GM19035 (cell line): Measurements from ENCODE around the gene LTF.
"Not testable (repeated sequence)": the region's sequence is repeated elsewhere in the genome, so short reads cannot be mapped to it uniquely, and the experiment has no call there.

Experiments used
- ATAC-seq: cut with Tn5 transposase; IDR thresholded peaks from one replicate; pipeline ENCODE4 v1.9.1; 2021; ENCODE audit not compliant: unreplicated experiment

LTF gene

DNA sequence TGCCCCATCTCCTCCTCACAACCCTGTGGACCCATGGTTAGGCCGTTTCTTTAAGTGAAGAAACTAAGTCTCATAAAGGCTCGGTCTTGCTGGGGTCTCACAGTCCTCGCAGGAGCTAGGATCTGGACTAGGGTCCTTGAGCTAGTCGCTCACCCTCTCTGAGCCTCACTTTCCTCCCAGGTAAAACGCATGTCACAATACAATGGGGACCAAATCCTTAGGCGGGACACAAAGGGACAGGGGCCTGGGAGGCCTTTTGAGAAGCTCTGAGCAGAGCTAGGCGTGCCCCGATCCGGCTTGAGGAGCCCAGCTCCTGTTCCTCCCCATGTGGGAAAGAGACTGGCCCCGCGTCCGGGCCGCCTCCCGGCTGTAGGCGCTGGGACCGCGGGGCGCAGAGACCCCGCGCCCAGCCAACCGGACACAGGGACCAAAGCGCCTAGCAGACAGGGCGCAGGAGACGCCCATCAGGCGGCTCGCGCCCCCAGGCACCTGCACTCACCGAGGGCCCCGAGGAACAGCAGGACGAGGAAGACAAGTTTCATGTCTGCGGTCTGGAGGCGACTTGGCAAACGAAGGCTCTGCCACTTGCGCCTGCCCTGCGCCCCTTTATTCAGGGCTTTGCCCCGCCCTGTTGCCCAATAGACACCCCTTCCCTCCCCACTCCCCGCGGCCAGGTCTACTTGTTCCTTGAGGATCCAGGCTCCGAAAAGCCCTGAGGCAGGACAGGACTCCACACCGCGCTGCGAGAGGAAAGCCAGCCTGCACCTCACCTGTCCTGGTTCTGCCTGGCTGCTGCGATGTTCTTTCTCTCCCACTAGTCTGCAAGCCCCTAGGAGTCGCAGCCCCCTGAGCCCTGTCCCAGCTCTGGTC, at the start of gene LTF:
TSS of gene LTF (minus strand) at position 580 of the 870 bp plus-strand sequence. CDS start at position 542, 38 bp downstream.
- ATAC-seq = no peak

DNA sequence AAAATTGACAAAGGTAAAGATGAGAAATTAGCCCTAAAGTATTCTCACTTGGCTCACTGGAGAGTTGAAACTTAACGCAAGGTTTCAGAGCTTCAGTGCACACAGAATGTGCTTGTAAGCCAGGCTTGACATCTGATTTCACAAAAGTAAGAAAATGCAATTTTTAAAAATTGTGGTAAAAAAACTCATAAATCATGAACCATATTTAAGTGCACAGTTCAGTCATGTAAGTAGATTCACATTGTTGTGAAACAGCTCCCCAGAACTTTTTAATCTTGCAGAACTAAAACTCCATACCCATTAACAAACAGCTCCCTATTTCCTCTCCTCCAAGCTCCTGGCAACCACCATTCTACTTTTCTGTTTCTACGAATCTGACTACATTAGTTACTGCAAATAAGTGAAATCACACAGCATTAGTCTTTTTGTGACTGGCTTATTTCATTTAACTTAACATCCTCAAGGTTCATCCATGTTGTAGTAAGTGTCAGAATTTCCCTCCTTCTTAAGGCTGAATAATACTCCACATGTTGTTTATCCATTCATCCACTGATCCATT, 47.6 kb upstream of the LTF start:
- no peak for ATAC-seq

DNA sequence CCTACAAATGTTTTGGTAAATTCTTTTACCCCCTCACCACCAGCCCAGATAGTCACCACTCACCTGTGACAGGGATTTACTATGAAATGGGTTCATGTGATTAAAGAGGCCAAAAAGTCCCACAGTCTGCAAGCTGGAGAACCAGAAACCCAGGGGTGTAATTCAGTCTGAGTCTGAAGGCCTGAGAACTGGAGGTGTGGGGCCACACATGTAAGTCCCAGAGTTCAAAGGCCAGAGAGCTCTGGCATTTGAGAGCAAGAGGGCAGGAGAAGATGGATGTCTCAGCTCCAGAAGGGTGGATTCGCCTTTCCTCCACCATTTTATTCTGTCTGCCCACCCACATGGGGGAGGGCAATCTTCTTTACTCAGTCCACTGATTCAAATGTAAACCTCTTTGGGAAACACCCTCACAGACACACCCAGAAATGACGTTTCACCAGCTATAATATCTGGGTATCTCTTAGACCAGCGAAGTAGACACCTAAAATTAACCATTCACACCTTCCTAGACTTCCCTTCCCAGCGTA, 45.0 kb upstream of the LTF start:
- no peak for ATAC-seq

DNA sequence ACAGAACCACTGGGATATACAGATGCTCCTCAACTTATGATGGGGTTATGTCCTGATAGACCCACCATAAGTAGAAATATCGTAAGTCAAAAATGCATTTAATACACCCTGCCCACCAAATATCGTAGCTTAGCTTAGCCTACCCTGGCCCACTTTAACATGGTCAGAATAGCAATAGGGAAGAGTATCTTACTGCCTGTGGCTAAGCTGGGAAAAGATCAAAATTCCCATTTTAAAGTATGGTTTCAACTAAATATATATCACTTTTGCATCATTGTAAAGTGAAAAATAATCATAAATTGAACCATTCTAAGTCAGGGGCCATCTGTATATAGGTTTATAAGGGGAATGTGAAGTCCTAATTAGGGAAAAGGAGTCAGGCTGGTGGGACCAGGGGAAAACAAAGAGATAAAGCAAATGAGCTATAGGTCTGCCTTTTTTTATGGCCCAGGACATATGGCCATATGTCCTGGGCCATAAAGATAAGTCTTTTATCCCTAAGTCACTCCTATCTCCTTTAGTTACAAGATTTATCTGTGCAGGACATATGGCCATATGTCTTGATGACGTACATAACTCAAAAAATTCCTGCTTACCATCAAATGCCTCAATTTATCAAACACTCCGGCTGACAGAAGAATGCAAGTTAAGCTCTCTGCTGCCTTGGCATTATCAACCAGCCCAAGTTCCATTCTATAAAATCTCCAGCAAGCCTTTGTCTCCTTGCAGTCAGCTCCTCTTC, 44.3 kb upstream of the LTF start:
- ATAC-seq = no peak

DNA sequence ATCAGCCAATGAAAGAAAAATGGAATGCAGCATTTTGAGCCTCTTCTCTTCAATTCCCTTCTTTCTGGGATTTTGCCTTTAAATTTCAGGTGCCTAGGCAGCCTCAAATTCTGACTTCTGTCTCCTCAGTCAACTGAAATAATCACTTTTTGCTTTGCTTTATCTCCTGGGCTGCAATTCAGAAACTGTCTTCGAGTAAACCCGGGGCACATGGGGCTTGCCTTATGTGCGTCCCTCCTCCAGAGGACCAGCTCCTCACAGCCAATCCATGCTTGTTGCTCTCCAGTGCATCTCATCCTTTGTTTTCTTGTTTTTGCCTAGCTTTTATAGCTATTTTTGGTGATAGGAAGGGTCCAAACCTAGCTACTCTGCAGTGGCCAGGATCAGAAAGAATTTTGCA, 41.8 kb upstream of the LTF start:
- ATAC-seq = no peak

DNA sequence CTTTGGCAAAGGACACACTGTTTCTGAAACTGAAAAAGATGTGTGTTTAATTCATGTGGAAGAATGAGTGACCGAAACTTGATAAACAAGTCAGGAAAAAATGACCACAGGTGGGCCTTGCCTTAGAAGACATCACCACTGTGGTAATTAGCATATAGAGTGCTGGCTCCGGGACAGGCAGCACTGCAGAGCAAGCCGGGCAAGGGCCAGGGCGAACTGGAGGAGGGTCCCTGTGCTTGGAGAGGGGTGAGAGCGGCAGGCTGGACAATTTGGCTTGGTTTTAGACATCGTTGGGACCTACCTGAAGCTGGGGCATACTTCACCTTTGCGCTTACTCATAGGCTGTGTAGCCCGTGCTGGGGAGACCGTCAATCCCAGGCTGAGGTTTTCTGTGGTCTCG, 41.2 kb upstream of the LTF start:
- ATAC-seq = no peak

DNA sequence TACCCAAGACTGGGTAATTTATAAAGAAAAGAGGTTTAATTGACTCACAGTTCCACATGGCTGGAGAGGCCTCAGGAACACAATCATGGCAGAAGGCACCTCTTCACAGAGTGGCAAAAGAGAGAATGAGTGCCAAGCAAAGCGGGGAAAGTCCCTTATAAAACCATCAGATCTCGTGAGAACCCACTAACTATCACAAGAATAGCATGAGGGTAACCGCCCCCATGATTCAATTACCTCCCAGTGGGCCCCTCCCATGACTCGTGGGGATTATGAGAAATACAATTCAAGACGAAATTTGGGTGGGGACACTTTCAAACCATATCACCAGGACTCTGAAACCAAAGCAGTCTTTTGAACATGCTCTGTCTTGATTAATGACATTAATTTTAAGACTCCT, 40.1 kb upstream of the LTF start:
- ATAC-seq = no peak

DNA sequence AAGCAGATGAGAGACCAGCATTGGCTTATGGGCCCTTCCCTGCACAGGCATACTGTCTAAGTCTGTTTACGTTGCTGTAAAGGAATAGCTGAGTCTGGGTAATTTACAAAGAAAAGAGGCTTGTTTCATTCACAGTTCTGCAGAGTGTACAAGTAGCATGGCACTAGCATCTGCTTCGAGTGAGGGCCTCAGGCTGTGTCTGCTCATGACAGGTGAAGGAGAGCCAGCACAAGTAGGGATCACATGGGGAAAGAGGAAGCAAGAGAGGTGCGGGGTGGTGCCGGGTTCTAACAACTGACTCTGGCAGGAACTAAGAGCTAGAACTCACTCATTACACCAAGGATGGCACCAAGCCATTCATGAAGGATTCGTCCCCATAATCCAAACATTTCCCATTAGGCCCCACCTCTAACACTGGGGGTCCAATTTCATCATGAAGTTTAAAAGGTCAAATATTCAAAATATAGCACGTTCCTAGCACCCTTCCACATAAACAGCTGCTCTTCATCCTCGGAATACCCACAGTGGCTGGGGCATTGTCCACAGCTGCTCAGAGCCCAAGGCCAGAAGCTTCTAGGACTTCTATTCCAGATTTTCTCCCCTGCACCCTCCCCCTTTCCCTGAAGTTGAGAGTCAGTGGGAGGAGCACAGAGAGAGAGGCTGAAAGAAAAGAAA, 38.6 kb upstream of the LTF start:
- no peak for ATAC-seq

DNA sequence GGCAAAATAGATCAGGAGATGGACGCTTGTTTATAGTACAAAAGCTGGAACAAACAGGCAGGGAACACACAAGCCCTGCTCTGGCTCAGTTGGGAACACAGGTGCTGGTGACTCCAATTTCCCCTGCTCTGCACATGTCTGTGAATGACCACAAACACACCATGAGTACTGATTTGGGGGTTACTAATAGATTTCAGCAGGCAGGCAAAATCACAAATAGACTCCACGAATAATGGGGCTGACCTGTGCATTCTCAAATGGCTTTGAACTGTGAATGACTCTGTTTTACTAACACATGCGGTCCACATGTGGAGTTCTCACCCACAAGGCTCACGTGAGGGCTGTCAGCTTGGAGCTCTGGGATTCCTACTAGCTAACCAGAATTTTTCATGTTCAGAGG, 37.0 kb upstream of the LTF start:
- ATAC-seq = no peak

DNA sequence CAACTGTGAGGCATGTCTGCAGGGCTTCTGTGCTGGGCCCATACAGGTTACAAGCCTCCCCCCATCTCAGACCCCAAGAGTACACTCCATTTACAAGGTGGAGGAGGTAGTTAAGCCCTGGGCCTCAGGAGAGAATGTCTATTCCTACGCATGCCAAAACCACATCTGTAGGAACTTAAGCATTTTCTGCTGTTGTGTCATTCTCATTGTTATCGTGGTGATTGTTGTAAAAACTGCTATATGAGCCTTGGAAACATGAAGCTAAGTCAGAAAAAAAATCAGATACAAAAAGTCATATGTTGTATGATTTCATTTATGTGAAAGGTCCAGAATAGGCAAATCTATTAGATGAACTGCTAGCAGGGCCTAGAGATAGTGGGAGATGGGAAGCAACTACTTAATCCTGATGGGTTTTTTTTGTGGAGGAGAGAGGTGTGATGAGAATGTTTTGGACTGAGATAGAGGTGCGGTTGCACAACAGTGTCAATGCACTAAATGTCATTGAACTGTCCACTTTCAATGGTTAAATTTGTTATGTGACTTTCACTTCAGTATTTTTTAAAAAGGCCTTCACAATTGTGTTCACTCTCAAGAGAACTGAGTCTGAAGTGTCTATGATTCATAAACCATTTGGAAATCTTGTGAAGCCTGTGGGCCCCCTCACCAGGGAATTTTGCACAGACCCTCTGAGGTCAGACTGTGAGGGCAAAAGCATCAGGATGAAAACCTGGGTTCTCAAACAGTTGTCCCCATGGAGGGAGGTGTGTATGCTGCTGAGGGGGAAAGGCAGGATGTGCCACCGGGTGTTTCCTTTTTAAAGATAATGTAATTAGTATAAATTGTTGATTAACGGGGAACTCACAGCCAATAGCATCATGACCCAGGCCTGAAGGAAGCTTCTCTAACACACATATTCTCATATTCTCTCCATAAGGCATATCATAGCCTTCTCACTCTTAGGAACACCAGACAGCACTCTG, 36.2 kb upstream of the LTF start:
- ATAC-seq = no peak

DNA sequence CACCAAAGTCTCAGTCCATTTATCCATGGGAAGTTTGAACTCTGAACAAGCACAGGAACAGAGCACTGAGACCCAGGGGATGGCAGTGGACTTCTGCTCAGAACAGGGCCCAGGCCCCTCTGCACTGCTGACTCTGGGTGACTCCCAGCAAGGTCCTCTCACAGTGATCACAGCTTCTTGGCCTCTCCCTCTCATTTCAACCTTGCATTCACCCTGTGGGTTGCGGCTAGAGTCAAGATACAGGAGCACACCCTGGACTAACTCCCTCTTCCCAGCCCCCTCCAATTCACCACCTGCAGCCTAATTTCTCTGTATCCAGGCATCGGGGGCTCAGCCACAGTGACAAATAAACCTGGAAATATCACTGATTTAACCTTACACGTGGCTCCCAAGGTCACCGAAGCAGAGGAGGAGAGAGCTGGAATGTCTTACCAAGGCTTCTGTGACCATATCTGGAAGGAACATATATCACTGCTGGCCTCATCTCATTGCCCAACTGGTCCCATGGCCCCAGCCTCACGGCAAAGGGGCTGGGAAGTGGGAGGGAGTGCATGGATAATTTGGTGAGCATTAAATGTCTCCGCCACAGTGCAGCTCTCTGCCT, 34.3 kb upstream of the LTF start:
- ATAC-seq = no peak

DNA sequence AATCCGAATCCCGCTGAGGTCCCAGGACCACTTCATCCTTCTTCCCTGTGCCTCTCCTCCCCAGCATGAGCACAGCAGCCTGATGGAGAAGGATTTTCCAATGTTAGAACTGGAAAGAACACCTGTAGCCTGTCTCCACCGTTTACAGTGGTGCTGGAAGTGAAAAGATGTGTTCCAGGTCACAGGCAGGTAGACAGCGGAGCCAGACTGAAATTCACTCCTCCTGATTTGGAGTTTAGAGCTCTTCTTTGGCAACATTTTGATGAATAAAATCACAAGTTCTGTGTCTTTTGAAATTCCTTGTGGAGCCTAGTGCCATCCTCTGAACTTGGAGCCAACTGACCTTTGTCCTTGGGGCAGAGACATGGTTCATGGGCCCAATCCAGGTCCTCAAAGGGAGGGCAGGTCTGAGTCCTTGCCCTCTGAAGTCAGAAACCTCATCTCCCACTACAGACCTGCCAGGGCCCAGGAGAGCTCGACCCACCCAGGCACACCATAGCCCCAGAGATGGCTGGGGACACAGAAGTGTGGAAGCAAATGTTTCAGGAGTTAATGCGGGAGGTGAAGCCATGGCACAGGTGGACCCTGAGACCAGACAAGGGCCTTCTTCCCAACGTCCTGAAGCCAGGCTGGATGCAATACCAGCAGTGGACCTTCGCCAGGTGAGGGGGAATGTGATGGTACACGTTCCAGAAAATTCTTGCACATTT, 33.0 kb upstream of the LTF start, which contains the start of gene RTP3:
TSS of gene RTP3 (plus strand) at position 421 of the 710 bp plus-strand sequence. CDS start at position 508, 87 bp downstream.
- no peak for ATAC-seq

DNA sequence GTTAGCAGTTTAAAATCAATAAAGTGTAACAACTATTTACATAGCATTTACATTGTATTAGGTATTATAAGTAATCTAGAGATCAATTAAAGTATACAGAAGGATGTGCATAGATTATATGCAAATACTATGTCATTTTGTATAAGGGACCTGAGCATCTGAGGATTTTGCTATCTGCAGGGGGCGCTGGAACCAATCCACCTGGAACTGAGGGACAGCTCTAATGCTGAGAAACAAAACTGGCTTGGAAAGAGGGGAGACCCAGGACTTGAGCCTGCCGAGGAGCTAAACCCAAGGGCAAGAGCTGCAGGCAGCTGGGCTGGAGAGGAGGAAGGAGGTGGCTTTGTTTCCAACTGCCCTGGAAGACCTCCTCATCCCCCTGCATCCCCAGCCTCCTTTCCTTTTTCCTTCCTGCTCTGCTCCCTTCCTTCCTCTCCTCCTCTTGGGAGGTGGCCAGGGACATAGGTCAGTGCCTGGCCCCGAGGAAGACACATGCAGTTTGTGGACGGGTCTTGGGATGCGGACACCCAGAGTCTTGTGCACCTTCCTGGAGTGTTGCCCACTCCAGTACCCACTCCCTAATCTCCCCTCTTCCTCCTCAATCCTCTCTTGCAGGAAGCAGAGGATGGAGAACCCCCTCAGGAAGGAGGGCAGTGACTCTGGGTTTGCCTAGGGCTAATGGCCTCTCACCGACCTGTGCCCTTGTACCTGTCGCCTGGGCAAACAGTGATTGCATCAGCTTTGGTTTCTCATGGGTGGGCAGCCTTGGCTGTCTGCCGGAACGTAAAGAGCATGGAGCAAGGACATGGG, 32.2 kb upstream of the LTF start:
- ATAC-seq = no peak

DNA sequence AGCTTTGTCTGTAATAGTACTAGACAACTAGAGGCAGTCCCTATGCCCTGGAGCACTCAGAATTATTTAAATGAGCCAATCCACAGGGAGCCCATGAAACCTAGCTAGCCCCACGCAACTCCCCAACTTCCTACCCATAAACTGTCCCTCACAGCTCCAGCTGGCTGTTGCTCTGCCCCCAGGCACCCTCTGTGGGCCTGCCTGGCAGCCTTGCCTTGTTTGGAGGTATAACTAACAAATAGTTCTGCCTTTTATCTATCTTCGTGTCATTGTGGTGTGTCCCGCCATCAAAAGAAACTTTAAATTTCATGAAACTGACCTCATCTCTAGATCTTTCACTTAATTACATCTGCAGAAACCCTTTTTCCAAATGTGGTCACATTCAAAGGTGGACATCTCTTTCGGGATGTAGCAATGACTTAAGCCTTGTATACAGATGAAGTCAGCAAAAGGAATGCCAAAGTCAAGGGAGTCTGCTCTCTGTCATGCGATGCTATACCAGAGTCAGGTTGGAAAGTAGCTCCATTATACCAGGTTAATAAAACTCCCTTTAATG, 31.3 kb upstream of the LTF start:
- no peak for ATAC-seq

DNA sequence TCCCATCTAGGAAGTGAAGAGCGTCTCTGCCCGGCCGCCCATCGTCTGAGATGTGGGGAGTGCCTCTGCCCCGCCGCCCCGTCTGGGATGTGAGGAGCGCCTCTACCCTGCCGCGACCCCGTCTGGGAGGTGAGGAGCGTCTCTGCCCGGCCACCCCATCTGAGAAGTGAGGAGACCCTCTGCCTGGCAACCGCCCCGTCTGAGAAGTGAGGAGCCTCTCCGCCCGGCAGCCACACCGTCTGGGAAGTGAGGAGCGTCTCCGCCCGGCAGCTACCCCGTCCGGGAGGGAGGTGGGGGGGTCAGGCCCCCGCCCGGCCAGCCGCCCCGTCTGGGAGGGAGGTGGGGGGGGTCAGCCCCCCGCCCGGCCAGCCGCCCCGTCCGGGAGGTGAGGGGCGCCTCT, 29.8 kb upstream of the LTF start:
- ATAC-seq = not testable (repeated sequence)

DNA sequence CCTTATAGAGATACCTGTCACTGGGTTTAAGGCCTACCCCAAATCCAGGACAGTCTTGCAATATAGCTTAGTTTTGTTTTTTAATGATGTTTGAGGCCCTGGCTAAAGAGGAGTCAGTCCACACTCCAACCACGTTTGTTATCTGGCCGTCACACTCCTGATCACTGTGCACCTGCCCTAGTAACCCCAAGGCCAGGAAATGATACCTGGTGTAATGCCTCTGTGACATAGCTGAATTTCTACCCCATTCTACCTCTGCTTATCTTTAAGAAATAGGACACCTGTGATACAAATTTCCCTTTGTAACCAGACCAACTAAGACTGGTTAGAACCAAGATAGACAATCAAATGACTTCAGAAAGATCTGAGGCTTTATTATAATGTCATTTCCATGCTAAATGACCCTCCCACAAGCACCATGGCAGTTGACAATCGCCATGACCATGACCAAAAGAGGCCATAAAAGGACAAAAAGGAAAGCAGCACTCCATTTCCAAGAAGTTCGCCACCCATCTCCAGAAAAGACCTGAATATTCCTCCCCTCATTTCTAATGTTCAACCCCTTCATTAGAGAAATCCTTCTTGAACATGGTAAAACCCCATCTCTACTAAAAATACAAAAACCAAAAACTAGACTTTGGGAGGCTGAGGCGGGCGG, 28.3 kb upstream of the LTF start:
- ATAC-seq = no peak
